GM21576 (cell line): ENCODE measurements around the gene HSD3B7.
"Not testable (repeated sequence)": the region's sequence is repeated elsewhere in the genome, so short reads cannot be mapped to it uniquely, and the experiment has no call there.

Source experiments
- ATAC-seq: cut with Tn5 transposase; IDR thresholded peaks from one replicate; pipeline ENCODE4 v1.9.1; 2021; ENCODE audit warnings: mild to moderate bottlenecking, moderate library complexity; ENCODE audit not compliant: unreplicated experiment

Gene HSD3B7

DNA sequence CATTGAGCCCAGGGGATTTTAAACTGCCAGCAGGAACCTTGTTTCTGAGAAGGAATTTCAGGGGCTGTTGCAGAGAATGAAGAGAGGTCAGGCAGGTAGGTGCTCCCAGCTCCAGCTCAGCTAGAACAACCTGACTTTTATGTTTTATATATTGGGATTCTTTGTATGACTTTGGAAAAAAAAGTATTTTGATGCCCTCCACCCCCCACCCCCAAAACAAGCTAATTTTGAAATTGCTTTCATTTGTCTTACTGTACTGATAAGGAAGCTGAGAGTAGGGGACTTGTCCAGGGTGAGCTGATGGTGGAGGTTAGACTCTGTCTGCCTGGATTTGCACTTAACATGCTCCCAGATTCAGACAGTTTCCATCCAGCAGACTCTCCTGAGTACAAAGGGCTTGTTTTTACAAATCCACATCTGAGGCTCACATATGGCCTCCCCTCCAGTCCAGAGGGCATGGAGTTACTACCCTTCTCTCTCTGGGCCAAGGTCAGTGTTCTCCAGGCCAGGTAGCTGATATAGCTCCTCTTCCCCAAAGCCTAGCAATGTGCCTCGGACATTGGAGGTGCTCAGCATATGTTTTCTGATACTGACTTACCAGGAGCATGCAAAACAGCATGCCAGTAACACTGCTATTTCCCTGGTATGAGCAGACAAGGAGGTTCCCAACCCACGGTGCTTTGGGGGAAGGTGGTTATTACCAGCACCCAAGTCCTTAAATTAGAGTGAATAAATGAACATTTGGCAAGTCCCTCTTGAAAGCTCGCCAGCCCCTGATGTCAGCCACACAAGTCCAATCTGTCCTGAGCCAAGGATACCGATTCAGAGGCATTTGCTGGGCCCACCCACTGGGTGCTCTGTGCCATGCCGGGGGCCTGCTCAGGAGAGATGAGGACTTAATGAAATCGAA is 14.1 kb downstream of the HSD3B7 start:
- ATAC-seq: no peak

DNA sequence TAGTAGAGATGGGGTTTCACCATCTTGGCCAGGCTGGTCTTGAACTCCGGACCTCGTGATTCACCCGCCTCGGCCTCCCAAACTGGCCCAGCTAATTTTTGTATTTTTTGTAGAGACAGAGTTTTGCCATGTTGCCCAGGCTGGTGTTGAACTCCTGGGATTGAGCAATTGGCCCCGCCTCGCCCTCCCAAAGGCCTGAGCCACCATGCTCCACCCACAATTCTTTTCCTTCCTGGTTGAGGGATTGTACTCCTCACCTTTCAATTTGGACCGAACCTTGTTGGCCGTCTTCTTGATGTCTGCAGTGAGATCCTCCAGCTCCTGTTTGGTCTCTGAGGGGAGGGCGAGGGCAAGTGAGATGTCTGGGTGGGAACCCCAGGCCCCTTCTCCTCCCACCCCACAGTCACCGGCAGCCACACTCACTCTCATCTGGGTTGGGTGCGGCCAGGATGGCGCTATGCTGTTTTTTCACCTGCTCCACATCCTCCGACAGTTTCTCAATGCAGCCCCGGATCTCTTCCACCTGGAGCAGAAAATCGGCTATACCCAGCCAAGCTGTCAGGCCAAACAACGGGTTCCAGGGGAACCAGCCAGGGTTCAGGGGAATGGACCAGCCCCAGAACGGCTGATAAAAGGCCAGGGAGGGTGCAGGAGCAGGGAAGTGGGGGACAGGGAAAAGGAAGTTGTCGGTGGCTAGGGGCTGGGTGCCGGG is 15.8 kb downstream of the HSD3B7 start:
- no peak for ATAC-seq

DNA sequence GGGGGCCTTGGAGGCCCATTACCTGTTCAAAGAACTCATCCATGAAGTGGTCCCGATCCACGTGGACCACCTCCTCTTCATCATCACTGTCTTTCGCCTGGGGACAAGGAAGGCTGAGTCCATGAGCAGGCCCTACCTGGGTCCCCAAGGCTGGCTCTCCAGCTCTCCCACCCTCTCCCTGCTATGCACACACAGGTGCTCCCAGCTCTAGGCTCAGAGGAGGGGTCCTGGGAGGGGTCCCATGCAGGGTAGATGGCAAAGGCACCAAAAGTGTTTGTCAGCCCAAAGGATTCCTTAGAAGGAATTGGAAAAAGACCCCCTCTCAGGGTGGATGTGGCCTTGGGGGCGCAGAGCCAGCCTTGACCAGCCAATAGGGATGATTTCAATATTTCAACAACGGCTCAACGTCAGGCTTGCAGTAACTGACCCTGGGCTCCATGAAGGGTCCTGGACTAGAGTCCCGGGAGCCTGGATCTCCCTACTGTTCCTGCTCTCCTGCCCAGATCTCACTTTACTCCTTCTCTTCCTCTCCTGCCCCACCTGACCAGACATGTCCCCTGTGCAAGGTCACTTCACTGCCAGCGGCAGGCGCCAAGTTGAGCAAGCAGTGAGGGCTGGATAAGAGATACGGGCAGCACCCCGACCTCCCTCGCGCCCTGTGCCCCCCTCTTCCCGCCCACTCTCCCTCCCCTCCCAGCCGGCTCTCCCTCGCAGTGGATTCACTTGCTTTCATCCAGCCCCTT is 16.7 kb downstream of the HSD3B7 start:
- no peak for ATAC-seq

DNA sequence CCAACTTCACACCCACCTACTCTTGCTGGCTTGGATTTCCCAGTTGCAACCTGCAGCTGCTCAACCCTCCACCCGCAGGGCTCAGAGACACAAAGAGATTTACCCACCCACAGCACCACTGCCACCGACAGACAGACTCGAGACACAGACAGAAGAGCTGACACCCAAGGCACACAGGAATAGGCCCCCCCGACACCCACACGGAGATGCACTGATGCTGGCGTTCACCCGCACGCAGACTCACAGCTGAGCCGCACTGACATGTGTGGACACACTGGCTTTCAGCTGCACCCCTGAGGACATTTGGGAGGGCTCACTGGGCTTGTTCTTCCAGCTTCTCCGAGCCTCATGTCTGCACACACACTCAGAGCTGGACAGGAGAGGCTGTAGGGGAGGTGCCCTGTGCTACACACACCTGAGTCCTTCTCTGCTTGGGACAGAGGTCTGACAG is 17.3 kb downstream of the HSD3B7 start:
- no peak for ATAC-seq

DNA sequence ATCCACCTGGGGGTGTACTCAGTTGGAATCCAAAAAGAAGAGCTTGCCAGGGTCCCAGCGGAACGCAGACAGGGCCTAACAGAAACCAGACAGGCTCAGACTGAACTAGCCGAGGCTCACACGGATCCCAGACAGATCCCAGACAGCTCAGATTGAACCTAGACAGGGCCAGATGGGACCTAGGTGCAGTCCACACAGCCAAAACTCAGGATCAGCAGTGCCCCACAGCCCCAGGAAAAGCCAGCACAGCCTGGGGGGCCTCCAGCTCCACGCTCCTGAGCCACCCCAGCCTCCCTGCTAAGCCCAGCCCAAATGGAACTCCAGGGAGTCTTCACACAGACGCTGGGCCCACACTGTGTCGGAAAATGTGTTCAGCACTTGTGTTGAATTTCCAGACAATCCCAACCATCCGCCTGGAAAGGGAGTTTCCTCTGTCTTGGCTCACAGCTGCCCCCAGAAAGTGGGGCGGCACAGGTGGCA is 17.9 kb downstream of the HSD3B7 start:
- no peak for ATAC-seq

DNA sequence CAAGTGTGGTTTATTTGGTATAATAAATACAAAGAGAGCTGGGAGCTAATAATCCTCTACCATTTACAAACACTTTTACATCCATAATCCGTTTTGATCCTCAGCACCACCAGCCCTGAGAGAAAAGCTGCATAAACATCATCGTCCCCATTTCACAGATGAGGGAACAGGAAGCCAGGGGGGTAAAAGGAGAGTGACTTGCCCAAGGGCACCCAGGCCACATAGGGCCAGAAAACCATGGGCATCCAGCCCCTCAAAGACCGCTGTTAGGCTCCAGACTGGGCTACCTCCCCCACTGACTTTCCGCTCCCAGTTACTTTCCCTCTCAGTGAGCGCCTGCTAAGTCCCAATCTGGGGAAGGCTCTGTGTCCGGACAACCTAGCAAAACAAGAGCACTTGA is 18.7 kb downstream of the HSD3B7 start:
- no peak for ATAC-seq

DNA sequence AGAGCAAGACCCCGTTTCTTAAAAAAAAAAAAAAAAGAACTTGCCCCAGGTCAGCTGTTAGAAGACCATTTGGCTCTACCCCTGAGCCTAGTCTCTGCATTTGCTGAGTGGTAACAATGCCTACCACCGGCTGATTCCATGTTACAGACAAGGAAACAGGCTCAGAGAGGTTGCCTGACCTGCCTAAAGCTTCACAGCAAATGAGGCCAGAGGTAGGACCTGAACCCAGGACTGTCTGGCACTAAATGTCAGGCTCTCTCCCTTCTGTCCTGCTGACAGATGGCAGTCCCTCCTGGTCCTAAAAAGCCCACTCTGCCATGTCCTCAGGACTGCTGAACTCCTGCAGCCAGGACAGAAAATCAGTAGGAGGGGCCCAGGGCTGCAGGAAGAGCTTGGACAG is 19.7 kb downstream of the HSD3B7 start:
- ATAC-seq: no peak

DNA sequence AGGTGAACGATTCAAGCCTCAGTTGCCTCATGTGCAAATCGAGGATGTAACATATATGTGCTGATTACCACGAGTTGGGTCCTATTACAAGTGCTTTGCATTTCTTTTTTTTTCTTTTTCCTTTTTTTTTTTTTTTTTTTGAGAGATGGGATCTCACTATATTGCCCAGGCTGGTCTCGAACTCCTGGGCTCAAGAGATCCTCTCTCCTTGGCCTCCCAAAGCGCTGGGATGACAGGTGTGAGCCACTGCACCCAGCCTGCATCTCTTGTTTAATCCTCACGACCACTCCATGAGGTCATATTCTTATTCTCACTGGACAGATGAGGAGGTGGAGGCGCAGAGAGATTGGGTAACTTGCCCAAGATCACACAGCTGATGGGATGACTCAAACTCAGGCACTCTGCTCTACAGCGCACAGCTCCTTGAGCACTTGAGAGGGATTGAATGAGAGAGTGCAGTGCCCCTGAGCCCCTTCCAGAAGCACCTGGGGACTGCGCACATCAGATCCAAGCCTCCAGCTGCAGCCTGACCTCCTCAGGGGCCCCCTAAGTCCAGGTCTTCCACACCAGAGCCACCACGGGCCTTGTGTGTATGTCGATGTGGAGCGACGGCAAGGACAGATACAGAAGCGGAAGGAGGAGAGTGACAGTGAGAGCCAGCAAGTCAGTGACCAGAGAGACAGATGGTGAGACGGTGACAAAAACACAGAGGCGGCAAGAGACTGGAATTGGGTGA is 20.5 kb downstream of the HSD3B7 start:
- ATAC-seq: no peak

DNA sequence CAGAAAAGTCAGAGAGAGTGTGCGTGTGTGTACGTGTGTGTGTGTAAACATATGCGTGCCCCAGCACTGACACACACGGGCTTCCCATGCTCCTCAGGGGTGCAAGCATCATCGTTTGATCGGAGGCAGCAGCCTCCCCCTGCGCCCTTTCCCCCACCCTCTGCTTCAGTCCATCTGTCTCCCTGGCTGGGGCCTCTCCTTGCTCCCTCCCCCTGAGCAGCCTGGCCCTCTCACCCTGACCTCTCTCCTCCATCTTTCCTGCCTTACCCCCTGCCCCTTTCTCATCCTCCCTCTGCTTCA is 21.0 kb downstream of the HSD3B7 start:
- no peak for ATAC-seq

DNA sequence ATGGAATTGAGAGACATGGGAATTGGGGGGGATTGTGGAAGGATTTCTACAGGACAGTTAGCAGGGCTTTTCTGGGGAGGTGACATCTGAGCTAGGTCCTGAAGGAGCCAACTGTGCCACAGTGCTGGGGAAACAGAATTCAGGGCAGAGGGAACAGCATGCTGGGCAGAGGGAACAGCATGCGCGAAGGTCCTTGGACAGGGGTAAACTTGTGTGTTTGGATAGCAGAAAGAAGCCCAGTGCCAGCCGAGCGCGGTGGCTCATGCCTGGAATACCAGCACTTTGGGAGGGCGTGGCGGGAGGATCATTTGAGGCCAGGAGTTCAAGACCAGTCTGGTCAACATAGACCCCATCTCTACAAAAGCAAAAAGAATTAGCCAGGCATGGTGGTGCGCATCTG is 21.6 kb downstream of the HSD3B7 start:
- ATAC-seq: no peak

DNA sequence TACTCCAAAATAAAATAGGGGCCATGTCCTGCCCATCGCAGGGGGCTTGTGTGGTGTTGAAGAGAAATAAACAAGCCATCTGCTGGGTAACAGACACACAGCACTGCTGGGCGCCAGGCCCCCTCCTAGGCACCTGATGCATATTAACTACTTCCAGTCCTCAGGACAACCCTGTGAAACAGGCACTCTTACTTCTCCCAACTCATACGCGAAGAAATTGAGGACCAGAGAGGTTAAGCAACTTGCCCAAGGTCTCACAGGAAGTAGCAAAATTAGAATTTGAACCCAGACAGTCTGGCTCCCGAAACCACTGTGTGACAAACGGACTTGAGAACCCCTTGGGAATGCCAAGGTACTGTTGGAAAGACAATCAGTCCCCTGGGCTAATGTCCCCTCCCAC is 22.7 kb downstream of the HSD3B7 start:
- no peak for ATAC-seq

DNA sequence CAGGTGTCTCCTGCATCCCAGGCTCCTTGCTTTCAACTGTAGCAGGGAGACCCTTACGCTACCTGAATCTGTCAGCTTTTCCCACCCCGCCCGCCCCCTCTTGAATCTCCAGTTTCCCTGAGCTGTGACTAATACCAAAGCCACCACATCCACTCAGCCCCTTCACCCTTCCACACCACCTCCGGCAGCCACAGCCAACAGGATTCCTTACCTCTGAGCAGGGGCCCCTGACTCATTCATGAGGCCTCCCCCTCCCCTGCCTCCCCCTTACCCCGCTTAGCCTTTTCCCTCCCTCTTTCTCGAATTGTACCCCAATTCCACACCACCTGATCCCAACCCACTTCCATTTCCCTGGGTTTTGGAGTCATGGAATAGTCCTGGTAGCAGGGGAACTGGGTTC is 23.1 kb downstream of the HSD3B7 start:
- ATAC-seq: no peak

DNA sequence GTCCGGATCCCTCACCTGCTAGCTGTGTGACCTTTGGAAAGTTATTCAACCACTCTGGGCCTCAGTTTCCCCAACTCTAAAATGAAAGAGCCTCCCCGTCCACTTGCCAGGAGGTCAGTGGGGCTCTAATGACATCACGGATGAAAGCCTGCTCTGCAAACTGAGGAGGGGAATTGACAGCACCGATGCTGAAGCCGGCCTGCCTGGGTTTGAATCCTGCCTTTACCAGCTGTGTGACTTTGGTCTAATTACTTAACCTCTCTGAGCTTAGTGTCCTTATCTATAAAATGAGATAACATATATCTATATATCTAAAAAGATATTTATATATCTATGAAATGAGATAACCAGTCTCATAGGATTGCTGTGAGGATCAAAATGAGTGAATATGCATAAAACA is 23.5 kb downstream of the HSD3B7 start:
- no peak for ATAC-seq

DNA sequence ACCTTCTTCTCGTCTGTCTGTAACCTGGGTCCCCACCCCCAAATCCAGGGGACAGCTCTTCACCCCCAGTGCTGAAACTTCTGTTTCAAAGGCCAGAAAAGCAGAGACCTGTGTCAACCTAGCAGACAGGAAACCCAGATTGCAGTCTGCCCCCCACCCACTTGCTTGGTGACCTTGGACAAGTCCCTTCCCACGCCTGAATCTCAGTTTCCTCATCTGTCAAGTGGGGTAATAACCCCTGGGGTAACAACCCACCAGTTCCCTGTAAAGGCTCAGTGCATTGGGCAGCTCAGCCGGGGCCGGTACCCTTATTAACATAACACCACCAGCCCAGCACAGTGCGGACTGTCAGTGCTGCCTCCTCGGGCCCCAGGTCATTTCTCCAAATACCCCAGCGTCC is 24.1 kb downstream of the HSD3B7 start:
- no peak for ATAC-seq

DNA sequence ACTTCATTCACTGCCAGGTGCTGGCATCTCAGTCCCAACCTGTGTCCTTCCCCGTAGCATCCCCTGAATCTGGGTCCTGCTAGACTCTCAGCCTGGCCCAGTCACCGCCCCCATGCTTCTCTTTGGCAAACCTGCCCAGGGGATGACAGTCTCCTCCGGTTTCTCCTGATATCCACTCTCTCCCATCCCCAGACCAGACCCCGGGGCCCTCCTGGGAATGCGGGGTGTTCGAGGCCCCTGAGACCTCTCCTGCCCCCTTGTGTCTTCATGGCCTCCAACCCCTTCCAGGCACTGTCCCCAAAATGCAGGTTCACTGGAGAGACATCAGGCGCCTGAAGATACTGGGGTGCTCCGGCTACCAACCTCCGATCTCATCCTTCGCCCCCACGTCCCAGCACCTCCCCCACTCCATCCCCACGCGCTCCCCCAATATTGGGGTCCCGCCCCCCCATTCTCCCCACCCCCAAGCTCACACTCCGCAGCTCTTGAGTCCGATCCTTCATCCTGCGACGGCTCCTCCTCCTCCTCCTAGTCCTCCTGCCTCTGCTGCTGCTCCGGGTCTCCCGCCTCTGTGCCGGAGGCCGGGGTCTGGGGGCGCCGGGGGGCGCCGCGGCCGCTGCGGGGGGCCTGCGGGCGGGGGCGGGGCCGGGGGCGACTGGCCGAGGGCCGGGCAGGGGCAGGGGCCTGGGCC is 25.0 kb downstream of the HSD3B7 start:
- no peak for ATAC-seq

DNA sequence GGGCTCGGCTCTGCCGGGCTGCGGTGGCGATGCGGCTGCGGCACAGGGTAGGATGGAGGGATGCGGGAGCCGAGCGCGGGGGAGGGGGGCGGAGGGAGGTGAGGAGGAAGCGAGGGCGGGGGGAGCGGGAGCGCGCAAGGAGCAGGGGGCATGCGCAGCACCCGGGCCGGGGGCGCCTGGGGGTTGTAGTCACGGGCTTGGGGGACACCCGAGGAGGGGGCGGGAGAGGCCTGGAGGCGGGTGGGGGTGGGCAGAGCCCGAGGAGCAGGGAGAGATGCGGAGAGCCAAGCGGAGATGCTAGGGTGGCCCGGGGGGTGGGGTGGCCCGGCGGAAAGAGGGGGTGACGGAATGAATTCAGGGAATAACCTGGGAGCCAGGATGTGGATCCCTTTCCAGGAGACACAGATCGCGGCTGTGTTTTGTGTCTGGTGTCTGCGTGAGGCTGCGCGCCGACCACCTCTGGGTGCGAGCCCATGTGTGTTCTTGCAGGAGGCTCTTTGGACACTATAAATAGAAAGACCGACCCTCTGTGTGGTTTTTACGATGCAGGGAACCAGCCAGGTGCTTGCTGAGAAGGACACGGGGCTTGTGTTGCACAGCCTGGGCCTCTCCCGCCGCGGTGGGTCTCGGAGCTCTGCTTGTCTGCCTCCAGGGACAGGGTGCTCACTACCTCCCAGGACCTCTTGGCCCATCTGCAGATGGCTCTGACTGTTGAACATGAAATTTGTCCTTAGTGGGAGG is 25.7 kb downstream of the HSD3B7 start, which contains the start of gene STX1B:
STX1B (minus strand) TSS at position 54 of the 741 bp plus-strand sequence. CDS start 242 bp downstream, outside the sequence.
- no peak for ATAC-seq

DNA sequence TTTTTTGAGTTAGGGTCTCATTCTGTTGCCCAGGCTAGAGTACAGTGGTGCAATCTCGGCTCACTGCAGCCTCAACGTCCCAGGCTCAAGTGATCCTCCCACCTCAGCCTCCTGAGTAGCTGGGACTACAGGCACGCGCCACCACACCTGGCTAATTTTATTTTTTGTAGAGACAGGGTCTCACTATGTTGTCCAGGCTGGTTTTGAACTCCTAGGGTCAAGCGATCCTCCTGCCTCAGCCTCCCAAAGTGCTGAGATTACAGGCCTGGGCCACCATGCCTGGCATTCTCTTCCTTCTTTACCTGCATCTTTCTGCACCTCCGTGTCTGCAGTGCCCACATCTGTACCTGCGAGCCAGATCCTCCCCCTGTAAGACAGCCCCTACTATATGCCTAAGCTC is 26.8 kb downstream of the HSD3B7 start:
- not testable (repeated sequence) for ATAC-seq

DNA sequence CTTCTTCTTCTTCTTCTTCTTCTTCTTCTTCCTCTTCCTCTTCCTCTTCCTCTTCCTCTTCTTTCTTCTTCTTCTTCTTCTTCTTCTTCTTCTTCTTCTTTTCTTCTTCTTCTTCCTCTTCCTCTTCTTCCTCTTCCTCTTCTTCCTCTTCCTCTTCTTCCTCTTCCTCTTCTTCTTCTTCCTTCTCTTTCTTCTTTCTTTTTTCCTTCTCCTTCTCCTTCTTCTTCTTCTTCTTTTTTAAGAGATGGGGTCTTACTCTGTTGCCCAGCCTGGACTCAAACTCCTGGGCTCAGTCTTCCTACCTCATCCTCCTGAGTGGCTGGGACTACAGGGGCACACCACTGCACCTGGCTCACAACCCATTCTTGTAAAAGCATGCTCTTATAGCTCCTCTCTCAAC is 28.3 kb downstream of the HSD3B7 start:
- not testable (repeated sequence) for ATAC-seq

DNA sequence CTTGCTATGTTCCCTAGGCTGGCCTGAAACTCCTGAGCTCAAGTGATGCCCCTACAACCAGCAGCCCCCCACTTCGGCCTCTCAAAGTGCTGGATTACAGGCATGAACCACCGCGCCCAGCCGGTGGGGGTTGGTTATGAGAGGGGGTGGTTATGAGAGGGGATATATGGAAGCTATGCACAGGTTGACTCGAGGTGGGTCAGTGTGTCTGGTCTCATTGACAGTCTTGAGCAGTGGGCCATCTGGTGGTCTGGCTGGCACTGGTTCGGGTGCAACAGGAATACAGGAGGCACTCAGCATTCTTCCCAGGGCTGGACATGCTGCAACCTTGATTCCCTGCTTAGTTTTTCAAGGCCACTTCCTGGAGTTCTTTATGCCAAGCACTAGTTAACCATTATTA is 31.0 kb downstream of the HSD3B7 start:
- no peak for ATAC-seq
